GM20000 (cell line): Measurements from ENCODE around the gene KCNK18.

ENCODE experiments used
- DNase-seq: peaks from one replicate; pipeline ENCODE4 v3.0.0; 2012; ENCODE audit warnings: low spot score
- TF ChIP-seq, protein P1 (sequence below): IDR thresholded peaks from 2 replicates; pipeline ENCODE4 v1.5.1; 2012; ENCODE audit warnings: mild to moderate bottlenecking, control low read depth; ENCODE audit errors: extremely low read depth, missing control alignments

The KCNK18 gene

DNA sequence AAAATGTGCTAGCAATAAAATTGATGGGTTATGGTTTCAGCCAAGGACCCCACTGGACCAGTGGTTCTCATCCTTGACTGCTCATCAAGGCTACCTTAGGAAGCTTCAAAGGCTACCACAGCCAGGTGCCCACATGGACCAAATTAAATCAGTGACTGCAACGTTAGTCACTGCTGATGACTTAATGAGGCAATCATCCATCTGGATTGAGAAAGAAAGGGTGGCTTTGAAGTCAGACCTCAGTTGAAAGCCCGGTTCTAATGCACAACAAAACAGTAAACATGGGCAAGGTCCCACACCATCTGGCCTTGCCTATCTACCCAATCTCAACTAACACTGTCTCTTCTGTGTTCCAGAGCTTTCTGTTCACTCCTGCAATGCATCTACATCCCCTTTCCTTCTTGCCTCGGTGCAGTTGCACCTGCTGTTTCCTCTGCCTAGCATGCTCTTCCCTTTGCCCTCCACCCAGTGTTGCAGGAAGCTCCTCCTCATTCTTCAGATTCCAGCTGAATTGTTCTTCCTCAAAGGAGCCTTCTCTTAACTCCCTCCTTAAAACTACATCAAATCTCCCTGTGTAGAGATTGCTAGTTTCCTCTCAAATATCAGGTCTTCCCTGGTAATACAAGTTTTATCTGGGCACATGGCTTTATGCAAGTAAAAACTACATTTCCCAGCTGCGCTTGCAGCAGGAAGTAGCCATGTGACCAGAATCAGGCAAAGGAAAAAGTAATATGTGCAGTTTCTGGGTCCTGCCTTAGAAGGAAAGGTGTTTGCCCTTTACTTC, 10.3 kb upstream of the KCNK18 start:
- no peak for DNase-seq
- TF ChIP-seq, protein P1, sequence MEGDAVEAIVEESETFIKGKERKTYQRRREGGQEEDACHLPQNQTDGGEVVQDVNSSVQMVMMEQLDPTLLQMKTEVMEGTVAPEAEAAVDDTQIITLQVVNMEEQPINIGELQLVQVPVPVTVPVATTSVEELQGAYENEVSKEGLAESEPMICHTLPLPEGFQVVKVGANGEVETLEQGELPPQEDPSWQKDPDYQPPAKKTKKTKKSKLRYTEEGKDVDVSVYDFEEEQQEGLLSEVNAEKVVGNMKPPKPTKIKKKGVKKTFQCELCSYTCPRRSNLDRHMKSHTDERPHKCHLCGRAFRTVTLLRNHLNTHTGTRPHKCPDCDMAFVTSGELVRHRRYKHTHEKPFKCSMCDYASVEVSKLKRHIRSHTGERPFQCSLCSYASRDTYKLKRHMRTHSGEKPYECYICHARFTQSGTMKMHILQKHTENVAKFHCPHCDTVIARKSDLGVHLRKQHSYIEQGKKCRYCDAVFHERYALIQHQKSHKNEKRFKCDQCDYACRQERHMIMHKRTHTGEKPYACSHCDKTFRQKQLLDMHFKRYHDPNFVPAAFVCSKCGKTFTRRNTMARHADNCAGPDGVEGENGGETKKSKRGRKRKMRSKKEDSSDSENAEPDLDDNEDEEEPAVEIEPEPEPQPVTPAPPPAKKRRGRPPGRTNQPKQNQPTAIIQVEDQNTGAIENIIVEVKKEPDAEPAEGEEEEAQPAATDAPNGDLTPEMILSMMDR = no peak

DNA sequence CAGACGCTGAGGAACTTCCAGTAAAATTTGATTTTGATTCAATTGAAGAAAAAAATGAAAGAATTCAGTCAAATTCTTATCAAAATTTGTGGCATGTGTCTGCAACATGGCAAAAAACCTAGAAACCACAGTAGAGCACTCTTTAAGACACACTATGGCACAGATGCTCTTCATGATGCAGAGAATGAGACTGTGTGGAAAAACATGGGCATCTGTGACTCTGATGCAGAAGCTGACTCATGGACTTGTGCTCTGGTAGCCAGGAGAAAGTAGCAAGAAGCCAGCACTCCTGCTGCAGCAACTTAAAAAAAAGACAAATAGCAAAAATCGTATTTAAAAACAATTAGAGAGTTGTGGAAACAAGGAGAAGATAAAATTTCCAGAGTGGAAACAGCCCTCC, 8.9 kb upstream of the KCNK18 start:
- no peak for DNase-seq
- TF ChIP-seq, protein P1 = no peak

DNA sequence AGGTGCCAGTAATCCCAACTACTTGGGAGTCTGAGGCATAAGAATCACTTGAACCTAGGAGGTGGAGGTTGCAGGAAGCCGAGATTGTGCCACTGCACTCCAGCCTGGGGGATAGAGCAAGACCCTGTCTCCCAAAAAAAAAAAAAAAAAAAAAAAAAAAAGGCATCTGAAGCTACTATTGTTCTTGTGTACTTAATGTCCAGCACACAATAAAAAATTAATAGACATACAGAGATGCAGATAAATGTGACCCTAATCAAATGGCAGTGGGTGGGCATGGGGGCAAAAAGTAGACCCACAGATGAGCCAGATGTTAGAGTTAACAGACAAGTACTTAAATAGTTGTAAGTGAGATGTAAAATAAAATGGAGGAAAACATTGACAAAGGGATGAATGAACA, 7.7 kb upstream of the KCNK18 start:
- no peak for DNase-seq
- TF ChIP-seq, protein P1 = no peak

DNA sequence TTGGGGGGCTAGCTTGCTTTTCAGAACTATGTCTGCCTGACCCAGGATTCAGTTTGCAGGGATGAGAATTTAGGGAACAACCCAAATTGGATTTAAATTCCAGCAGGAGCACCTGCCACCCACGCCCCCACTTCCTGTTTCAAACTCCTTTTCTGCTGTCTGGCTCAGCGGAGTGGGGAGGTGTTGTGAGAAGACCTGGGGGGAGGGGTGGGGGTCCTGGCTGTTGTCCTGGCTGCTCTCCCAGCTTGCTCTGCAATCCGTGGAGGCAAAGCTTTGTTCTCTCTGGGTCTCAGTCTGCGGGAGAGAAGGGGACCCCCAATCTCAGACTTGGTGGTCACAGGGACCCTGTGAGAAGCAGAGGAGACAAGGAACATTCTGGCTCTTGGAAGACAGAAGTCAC, 799 bp downstream of the KCNK18 start:
- DNase-seq = no peak
- TF ChIP-seq, protein P1 = no peak

DNA sequence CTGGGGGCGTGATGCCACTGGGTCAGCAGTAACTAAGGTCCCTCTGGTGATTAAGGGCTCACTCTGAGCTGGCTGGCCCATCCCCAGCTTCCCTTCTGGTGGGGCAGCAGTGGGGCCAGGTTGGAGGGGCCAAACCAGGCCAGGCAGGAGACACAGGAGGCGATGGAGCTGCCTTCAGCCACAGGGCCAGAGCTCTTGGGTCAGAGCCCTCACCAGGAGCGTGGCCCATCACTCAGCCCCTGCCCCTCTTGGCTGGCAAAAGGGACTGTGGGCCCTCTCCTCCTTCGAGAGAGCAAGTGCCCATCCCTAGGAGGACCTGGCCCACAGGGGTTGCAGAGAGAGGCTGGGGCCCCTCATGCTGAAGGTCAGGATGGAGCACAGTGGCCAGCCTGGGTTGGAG, 4.5 kb downstream of the KCNK18 start:
- TF ChIP-seq, protein P1 = no peak
- DNase-seq = no peak

DNA sequence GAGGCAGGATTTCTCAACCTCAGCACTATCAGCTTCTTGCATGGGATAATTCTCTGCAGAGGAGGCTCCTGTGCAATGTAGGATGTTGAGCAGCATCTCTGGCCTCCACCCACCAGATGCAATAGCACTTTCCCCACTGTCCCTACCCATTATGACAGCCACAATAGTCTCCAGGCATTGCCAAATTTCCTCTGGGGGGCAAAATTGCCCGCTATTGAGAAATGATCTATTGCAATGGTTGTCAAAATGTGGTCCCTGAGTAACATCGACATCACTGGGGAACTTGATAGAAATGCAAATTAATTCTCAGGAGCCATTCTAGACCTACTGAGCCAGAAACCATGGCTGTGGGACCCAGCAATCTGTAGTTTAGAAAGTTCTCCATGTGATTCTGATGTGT, 7.0 kb downstream of the KCNK18 start:
- DNase-seq = no peak
- TF ChIP-seq, protein P1 = no peak

DNA sequence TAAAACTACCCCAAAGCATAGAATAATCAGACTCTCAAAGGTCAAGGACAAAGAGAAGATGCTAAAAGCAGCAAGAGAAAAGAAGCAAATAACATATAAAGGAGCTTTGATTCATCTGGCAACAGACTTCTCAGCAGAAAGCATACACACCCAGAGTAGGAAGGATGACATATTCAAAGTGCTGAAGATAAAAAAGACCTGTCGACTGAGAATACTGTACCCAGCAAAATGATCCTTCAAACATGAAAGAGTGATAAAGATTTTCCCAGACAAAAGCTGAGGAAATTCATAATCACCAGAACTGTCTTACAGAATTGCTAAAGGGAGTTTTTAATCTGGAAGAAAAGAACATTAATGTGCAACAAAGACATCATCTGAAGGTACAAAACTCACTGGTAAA, 14.9 kb downstream of the KCNK18 start:
- TF ChIP-seq, protein P1 = no peak
- DNase-seq = no peak
